ENCODE data around the gene SH3GL1. TPM values are rescaled to one million over a fixed set of nuclear protein-coding genes. Genes with fewer than 3 reads are reported as not detected.
A peak's percentile ranks its signal among the peaks of the same experiment; 100 is the strongest.

The SH3GL1 gene
- total RNA-seq, 1 donor from 2014 or later = 128 TPM

GRCh38 chr19:4357095-4357797 lies 43.1 kb downstream of the SH3GL1 start:
- Mint-ChIP-seq H3K36me3 (ENCODE audit: low read depth, unreplicated experiment) (peaks cover 6% of the 10 kb centered on the region), H3K9me3 (ENCODE audit: unreplicated experiment) (no peaks in the 10 kb centered on the region), H3K27me3 (ENCODE audit: unreplicated experiment) (peaks cover 10% of the 10 kb centered on the region), H3K27ac (ENCODE audit: unreplicated experiment) (no peak overlapping the region), H3K4me1 (ENCODE audit: unreplicated experiment) (no peaks in the 10 kb centered on the region), H3K4me3 (ENCODE audit: unreplicated experiment) (no peak overlapping the region)
- no peak for TF ChIP-seq CTCF (IDR thresholded peaks at IDR 0.05; ENCODE audit: unreplicated experiment)
- no peak for DNase-seq (ENCODE audit: low spot score)

- Mint-ChIP-seq H3K27ac (ENCODE audit: unreplicated experiment) (no peak overlapping the region), H3K36me3 (ENCODE audit: low read depth, unreplicated experiment) (no peaks in the 10 kb centered on the region), H3K9me3 (ENCODE audit: unreplicated experiment) (no peaks in the 10 kb centered on the region), H3K4me3 (ENCODE audit: unreplicated experiment) (no peak overlapping the region), H3K27me3 (ENCODE audit: unreplicated experiment) (peaks cover 6% of the 10 kb centered on the region), H3K4me1 (ENCODE audit: unreplicated experiment) (no peaks in the 10 kb centered on the region)
- no peak for DNase-seq (ENCODE audit: low spot score)
- no peak for TF ChIP-seq CTCF (IDR thresholded peaks at IDR 0.05; ENCODE audit: unreplicated experiment)
Observed at GRCh38 chr19:4354897-4355296, 45.5 kb downstream of the SH3GL1 start.

- H3K4me1 Mint-ChIP-seq (ENCODE audit: unreplicated experiment) = no peaks in the 10 kb centered on the region
- H3K27ac Mint-ChIP-seq (ENCODE audit: unreplicated experiment) = no peak overlapping the region
- DNase-seq (ENCODE audit: low spot score) = no peak
- TF ChIP-seq CTCF (IDR thresholded peaks at IDR 0.05; ENCODE audit: unreplicated experiment) = no peak
- H3K9me3 Mint-ChIP-seq (ENCODE audit: unreplicated experiment) = no peaks in the 10 kb centered on the region
- no peak overlapping the region for H3K4me3 Mint-ChIP-seq (ENCODE audit: unreplicated experiment)
- H3K27me3 Mint-ChIP-seq (ENCODE audit: unreplicated experiment) = peaks cover 6% of the 10 kb centered on the region
- H3K36me3 Mint-ChIP-seq (ENCODE audit: low read depth, unreplicated experiment) = no peaks in the 10 kb centered on the region
Observed at GRCh38 chr19:4354282-4354681, 46.1 kb downstream of the SH3GL1 start.

GRCh38 chr19:4352701-4353121 lies 47.6 kb downstream of the SH3GL1 start:
- no peak overlapping the region for H3K4me3 Mint-ChIP-seq (ENCODE audit: unreplicated experiment)
- peaks cover 3% of the 10 kb centered on the region for H3K27me3 Mint-ChIP-seq (ENCODE audit: unreplicated experiment)
- peak; percentile 91 for TF ChIP-seq CTCF (IDR thresholded peaks at IDR 0.05; ENCODE audit: unreplicated experiment)
- no peaks in the 10 kb centered on the region for H3K9me3 Mint-ChIP-seq (ENCODE audit: unreplicated experiment)
- peak; percentile 69 for DNase-seq (ENCODE audit: low spot score)
- no peak overlapping the region for H3K27ac Mint-ChIP-seq (ENCODE audit: unreplicated experiment)
- peaks cover 3% of the 10 kb centered on the region for H3K36me3 Mint-ChIP-seq (ENCODE audit: low read depth, unreplicated experiment)
- no peaks in the 10 kb centered on the region for H3K4me1 Mint-ChIP-seq (ENCODE audit: unreplicated experiment)

GRCh38 chr19:4350726-4351125 lies 49.6 kb downstream of the SH3GL1 start:
- H3K4me1 Mint-ChIP-seq (ENCODE audit: unreplicated experiment) = no peaks in the 10 kb centered on the region
- DNase-seq (ENCODE audit: low spot score) = no peak
- H3K9me3 Mint-ChIP-seq (ENCODE audit: unreplicated experiment) = no peaks in the 10 kb centered on the region
- peaks cover under 1% of the 10 kb centered on the region for H3K27me3 Mint-ChIP-seq (ENCODE audit: unreplicated experiment)
- peaks cover 4% of the 10 kb centered on the region for H3K36me3 Mint-ChIP-seq (ENCODE audit: low read depth, unreplicated experiment)
- no peak for TF ChIP-seq CTCF (IDR thresholded peaks at IDR 0.05; ENCODE audit: unreplicated experiment)
- no peak overlapping the region for H3K27ac Mint-ChIP-seq (ENCODE audit: unreplicated experiment)
- H3K4me3 Mint-ChIP-seq (ENCODE audit: unreplicated experiment) = no peak overlapping the region
